NCI-H2227 (cell line): ENCODE results near the gene MAPK13.
"Not testable (repeated sequence)": the region's sequence is repeated elsewhere in the genome, so short reads cannot be mapped to it uniquely, and the experiment has no call there.

Source experiments
- DNase-seq: peaks from one replicate; lab custom pipeline; 2025; ENCODE audit not compliant: unreplicated experiment; lab: John Stamatoyannopoulos, UW

Gene MAPK13

DNA sequence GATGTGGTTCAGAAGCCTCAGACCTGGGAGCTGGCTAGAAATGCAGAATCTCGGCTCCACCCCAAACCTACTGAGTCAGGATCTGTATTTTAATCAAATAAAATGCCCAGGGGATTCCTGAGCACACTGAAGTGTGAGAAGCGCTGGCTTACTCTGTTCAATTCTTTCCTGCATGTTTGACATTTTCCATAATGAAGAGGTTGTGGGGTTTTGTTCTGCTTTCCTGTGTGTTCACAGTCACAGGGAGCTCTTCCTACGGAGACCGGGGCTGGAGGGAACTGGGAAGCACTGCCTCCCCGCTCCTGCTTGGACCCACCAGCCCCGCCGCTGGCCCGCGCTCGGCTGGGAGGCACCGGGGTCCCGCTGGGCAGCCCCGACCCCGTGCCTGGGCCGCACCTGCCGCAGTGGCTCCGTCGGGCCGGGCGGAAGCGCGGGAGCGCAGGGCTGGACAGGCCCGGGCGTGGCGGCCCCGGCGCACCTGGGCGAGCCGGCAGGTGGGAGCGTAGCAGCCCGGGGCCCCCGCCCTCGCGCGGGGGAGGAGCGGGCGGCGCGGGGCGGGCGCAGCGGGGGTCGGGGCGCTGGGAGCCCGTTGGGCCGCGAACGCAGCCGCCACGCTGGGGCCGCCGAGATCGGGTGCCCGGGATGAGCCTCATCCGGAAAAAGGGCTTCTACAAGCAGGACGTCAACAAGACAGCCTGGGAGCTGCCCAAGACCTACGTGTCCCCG lies at the start of gene MAPK13:
TSS of gene MAPK13 (plus strand) at position 573 of the 726 bp plus-strand sequence. CDS start at position 643, 70 bp downstream.
- DNase-seq = peak; percentile 18

DNA sequence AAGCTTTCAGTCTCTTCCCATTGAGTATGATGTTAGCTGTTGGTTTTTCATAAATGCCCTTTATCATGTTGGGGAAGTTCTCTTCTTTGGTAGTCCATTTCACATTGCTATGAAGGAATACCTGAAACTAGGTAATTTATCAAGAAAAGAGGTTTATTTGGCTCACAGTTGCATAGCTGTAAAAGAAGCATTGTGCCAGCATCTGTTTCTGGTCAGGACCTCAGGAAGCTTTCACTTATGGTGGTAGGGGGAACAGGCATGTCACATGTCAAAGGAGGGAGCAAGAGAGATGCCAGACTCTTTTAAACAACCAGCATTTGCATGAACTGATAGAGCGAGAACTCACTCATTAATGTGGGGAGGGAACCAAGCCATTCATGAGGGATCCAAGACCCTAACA lies 48.0 kb upstream of the MAPK13 start:
- no peak for DNase-seq

DNA sequence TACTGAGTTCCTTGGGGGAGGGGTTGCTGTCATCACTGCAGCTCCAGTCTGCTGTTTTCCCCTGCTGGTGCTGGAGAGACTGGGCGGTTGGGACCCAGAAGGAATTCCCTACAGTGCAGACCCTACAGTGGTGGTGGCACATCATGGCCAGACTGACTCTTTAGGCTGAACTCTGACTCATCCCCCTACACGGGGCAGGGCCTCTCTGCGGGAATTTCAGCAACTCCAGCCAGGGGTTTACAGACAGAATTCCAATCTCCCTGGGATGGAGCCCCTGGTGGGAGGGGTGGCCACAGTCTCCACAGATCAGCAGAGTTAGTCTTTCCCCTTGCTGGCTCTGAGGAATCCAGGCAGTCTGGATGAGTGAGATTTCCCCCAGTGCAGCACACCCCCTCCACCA lies 46.9 kb upstream of the MAPK13 start:
- DNase-seq = no peak

DNA sequence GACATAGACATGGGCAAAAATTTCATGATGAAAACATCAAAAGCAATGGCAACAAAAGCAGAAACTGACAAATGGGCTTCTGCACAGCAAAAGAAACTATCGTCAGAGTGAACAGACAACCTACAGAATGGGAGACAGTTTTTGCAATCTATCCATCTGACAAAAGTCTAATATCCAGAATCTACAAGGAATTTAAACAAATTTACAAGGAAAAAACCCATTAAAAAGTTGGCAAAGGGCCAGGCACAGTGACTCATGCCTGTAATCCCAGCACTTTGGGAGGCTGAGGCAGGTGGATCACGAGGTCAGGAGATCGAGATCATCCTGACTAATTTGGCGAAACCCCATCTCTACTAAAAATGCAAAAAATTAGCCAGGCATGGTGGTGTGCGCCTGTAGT lies 42.1 kb upstream of the MAPK13 start:
- not testable (repeated sequence) for DNase-seq

DNA sequence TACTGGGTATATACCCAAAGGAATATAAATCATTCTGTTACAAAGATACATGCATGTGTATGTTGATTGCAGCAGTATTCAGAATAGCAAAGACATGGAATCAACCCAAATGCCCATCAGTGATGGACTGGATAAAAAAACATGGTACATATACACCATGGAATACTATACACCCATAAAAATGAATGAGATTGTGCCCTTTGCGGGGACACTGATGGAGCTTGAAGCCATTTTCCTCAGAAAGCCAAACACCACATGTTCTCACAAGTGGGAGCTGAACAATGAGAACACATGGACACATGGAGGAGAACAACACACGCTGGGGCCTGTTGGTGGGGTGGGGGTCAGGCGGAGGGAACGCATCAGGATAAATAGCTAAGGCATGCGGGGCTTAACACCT lies 41.3 kb upstream of the MAPK13 start:
- DNase-seq = no peak

DNA sequence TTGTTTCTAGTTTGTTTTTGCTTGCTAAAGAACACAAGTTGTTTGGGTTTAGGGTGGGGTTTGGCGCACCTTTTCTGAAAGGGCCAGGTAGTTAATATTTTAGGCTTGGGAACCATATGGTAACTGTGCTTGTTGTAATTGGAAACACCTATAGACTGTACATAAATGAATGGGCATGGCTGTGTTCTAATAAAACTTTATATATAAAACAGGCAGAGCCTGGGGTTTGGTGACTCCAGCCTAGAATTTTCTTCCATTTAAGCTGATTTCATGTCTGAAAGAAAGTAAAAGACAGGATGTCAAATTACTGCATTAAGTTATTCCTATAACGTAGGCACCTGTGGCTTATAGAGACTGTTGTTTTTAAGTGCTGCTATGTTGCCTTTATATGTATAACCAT lies 36.1 kb upstream of the MAPK13 start:
- DNase-seq = no peak

DNA sequence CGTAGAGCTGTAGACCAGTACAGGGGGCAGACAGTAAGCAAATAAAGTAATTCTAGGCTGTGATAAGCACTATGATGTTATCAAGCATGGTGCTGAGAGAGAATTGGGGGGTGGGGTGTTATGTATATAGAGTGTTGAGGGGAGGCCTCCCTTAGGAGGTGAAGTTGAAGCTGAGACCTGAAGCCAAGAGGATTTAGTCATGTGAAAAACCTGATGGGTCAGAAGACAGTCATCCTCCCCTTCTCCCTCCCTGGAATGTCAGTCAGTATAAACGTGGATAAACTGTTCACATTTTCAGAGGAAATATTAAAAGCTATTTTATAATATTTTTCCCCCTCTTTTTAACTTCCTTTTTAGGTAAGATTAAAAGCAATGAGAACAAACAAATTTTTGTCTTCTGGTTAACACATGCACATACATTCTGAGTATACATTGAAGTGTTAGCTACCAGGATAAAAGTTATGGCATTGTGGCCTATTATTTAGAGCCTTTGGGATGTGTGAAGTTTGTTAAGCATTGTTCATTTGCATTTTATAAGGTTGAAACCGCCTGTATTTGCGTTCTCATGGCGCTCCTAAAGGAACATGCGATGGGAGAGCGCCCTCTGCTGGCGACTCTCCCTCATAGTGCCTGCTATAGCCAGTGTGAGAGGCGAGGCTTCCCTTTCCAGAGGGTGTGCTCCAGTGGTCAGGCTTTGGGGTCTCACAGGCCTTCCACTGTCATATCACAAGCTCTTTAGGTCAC lies 35.4 kb upstream of the MAPK13 start:
- DNase-seq = peak; percentile 88

DNA sequence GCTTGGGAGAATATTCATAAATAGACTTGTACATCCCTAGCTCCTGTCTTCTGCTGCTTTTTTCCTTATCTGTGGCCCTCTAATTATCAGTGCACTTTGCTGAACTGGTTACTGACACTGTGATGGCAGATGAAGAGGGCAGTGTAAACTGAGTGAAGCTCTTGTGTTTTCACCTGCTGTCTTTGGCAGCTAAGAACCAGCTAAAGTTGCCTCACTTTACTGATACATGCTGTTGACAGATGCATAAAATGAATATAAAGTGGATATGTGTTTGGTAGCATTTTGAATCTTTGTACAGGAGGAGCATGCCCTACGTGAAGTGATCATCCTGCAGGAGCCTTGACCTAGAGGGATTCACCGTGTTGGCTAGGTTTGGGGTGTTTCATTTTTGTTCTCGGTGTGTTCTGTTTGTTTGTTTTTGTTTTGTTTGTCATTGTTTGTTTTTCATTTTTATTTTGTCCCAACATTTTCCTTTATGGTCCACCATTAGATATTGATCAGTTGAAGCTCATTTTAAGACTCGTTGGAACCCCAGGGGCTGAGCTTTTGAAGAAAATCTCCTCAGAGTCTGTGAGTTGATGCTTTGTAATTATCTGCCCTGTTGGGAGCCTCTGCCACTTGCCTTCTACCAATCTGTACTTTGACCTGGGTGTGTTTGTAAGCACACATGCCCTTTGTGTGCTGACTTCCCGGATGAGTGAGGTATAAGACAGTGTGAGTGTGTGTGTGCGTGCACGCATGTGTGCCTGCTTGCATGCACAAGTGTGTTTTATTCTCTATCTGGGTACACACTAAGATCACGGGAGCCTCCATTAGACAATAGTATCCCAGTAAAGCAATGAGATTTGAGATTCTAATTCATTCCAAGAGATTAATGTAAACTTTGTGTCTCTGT lies 34.6 kb upstream of the MAPK13 start:
- DNase-seq = peak; percentile 73

DNA sequence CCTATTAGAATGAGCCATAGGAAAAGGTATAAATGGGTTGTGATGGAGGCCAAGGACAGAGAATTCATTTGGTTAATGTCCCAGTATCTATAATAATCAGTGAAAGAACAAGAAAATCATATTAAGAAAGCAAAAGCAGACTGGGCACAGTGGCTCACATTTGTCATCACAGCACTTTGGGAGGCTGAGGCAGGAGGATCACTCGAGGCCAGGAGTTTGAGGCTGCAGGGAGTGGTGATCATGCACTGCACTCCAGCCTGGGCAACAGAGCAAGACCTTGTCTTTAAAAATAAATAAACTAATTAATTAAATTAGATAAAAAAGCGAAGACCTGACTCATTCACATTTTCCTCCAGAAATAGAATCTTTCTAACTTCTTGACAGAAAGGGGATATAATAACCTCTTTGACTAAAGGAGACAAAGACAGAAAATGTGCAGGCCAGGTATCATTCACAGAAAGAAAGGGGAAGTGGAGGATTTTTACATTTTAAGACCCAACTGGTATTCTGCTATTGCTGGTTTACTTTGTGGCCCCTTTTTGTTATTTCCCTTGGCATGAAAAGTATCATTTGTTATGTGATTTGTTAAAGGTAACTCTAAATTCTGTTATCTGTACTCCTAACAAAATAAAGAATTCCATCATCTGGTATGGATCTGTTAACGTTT lies 31.9 kb upstream of the MAPK13 start:
- no peak for DNase-seq

DNA sequence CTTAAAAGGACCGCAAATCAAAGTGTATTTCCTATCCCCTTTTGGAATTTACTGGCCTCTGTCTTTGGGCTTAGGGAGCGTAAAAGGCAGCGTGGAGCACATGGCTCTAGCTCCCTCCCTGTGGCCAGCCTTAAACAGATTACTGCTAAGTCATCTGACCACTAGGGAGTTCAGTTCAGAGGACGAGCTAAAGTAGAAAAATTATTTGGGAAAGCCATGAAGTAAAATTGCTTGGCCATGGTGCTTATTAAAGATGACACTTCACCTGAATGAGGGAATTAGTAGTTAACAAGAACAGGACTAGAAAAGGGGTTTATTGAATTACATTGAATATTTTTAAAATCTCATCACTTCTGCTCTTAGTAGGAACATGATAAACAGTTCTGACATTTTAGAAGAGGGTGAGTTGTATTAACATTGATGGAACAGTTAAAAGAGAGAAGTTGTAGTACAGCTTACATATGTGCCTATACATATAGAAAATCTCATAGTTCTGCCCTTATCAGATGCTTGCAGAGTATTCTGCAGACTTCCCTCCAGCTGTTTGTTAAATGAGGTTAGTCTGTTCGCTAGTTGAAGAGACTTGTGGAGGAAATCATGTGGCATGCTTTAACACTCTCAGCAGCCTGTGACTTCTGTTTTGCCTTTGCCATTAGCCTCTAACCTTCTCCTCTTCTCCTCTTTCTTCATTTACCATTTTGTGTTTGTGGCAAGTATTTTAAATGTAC lies 31.2 kb upstream of the MAPK13 start:
- DNase-seq = peak; percentile 16

DNA sequence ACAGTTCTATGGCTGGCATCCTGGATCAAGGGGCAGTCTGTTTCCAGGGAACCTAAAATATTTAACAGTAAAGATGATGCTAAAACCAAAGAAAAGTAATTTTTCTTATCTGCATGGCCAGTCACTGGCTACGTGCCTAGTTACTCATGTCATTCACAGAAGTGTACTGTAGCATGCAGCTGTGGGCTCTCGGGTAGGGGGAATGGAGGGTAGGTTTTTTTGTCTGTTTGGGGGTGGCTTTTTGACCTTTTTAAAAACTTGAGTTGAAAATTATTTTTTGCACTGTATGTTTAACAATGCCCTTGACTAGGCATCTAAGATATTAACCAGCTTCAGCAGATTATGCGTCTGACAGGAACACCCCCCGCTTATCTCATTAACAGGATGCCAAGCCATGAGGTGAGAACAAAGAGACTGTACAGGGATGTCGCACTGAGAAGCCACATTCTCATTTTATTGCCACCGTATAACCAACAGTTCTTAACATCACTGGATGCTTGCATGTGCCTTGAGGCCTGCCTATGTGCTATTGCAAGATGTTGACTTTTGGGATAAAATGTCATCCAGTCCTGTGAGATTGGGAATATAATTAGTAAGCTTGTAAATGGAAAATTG lies 30.3 kb upstream of the MAPK13 start:
- DNase-seq = no peak

DNA sequence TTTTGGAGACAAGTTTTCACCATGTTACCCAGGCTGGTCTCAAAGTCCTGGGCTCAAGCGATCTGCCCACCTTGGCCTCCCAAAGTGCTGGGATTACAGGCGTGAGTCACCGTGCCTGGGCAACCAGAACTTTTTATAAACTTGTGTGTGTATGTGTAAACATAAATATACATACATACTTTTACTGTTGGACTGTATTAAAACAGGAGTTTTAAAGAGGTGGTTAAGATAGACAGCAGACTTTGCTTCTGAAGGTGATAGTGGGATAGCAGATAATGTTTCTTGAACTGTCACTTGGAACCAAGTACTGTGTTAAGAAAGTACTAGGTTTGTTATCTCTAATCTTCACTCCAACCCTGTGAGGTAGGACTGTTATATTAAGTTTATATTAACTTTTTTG lies 28.6 kb upstream of the MAPK13 start:
- DNase-seq = no peak

DNA sequence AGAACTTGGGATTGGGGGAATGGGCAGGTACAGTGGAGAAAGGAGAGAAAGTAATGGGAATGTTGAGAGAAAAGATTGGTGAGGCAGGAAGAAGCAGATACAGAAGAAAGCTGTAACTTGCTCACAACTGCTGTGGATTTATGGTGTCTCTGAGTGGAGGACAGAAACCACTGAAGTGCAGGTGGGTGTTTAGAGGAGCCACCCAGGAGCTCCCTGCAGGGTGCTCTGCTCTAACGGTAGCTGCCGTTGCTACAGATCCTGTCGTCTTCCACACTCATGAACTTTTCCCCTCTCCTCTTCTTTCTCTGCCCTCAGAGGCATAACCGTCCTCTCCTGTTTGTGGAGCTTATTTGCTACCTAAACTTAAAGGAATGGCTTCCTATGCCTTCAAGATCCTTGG lies 27.5 kb upstream of the MAPK13 start:
- DNase-seq = no peak

DNA sequence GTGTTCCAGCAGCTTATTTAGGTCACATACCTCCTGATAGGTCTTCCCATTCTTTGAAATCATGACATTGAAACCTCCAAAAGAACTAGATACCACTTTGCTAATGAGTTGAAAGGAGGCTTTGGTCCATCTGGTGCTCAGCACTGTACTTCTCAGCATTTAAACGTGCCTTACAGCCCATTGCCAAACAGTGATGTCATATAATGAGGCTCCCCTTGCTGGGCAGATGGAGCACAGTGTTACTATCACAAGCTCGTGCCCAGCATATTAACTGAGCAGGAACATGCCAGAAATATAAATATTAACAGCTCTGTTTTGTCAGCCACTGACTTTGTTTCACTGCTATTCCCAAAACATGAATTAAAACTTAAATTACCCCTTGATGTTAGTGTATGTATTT lies 25.5 kb upstream of the MAPK13 start:
- no peak for DNase-seq

DNA sequence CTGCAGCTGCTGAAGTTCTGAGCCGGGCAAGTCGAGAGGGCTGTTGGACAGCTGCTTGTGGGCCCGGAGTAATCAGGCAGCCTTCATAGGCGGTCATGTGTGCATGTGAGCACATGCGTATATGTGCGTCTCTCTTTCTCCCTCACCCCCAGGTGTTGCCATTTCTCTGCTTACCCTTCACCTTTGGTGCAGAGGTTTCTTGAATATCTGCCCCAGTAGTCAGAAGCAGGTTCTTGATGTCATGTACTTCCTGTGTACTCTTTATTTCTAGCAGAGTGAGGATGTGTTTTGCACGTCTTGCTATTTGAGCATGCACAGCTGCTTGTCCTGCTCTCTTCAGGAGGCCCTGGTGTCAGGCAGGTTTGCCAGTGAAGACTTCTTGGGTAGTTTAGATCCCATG lies 21.2 kb upstream of the MAPK13 start:
- DNase-seq = no peak

DNA sequence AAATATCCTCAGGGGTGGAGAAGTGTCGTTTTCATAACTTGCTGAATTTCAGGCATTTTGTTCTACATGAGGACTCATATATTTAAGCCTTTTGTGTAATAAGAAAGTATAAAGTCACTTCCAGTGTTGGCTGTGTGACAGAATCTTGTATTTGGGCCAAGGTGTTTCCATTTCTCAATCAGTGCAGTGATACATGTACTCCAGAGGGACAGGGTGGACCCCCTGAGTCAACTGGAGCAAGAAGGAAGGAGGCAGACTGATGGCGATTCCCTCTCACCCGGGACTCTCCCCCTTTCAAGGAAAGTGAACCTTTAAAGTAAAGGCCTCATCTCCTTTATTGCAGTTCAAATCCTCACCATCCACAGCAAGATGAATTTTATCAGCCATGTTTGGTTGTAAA lies 20.3 kb upstream of the MAPK13 start:
- DNase-seq = no peak

DNA sequence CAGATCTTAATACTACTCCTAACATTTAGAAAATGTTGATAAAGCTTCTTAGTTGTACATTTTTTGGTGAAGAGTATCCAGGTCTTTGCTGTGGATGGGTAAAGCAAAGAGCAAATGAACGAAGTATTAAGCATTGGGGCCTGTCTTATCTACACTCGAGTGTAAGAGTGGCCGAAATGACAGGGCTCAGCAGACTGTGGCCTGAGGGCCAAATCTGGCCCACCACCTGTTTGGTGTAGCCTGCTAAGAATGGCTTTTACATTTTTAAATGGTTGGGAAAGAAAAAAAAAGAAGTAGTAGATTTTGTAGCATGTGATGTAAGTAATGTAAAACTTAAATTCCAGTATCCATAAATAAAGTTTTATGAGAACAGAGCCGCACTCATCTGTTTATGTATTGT lies 19.4 kb upstream of the MAPK13 start:
- no peak for DNase-seq

DNA sequence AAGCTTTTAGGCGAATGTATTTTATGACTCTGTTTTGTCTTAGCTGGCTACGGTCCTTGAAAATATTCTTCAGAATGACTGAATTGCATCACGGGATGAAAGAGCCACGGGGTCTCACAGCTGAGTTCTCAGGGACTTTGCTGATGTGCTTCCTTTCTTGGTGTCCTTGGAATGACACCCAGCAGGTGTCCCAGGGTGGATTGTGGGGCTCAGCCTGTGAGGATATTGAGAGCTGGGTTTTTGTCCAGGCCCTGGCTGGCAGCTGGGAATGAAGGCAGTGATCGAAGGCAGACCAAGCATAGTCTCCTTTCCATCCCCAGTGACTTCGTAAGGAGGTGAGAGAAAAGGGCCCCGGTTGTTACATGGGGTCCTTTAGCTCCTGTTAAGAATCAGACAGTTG lies 18.8 kb upstream of the MAPK13 start:
- no peak for DNase-seq

DNA sequence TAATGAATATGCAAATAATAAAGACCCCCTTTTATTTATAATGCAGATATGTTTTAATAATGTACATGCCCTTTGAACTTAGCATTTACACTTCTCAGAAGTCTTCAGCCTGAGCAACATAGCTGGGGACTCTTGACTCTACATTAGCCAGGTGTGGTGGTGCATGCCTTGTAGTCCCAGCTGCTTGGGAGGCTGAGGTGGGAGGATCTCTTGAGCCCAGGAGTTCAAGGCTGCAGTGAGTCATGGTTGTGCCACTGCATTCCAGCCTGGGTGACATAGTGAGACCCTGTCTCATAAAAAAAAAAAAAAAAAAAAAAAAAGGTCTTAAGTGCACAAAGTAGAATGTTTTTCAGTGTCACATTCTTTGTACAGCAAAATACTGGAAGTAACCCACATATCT lies 17.3 kb upstream of the MAPK13 start:
- no peak for DNase-seq

DNA sequence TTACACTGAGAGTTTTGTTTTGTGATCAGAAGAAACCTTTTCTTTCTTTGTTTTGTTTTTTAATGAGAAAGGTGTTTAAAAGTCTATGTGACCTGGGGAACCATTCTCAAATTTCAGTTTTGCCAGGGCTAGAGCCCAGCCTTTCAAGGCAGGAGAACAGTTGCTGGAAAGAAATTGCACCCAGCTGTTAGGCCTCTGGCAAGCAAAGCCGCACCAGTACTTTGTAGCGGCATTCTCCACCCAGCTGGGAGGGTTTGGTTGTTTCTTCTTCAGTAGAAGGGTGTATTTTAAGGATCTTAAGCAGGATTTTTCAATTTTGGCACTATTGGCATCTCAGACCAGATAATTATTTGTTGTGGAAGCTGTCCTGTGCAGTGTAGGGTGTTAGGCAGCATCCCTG lies 16.6 kb upstream of the MAPK13 start:
- no peak for DNase-seq
